IMR-90 (cell line): ENCODE data around the gene NOP9. TPM values are rescaled to one million over a fixed set of nuclear protein-coding genes. Genes with fewer than 3 reads are reported as not detected.

Experiments used
- ATAC-seq: fragments of 200-7000 bp; cut with Tn5 transposase; 2 replicates; pipeline ENCODE4 v1.9.1; 2020; ENCODE audit warnings: low read depth, mild to moderate bottlenecking, moderate library complexity
- BruUV-seq: library from RNA; stranded (reverse); fragments of 400-500 nt; replicated peaks from 2 replicates; lab custom pipeline; 2021; lab: Mats Ljungman, UMichigan
- CTCF ChIA-PET: fragments of 300-600 bp; formaldehyde crosslinking; extraction: SDS; loops from one replicate; lab custom pipeline; 2021; ENCODE audit warnings: antibody characterized with exemption; lab: Yijun Ruan, JAX
- POLR2A ChIA-PET: fragments of 300-600 bp; sonication (Branson Sonifier 250); formaldehyde crosslinking; loops from one replicate; lab custom pipeline; 2022; ENCODE audit warnings: antibody characterized with exemption; ENCODE audit not compliant: unreplicated experiment; lab: Charles Lee
- DNase-seq: peaks from one replicate; pipeline ENCODE4 v3.0.0; 2013
- H2AFZ ChIP-seq: replicated peaks from 2 replicates; pipeline ENCODE3; 2013; ENCODE audit warnings: low read length, mild to moderate bottlenecking; ENCODE audit not compliant: poor library complexity
- H2AK5ac ChIP-seq: 2 replicates; pipeline ENCODE4 v1.6.1; 2013; ENCODE audit warnings: low read depth, low read length, inconsistent platforms
- H2AK9ac ChIP-seq: replicated peaks from 2 replicates; pipeline ENCODE3; 2013; ENCODE audit warnings: mild to moderate bottlenecking, low read depth, low read length, moderate library complexity; ENCODE audit not compliant: poor library complexity
- H2BK120ac ChIP-seq: 2 replicates; pipeline ENCODE4 v1.6.1; 2013; ENCODE audit warnings: low read depth, low read length, inconsistent platforms
- H2BK15ac ChIP-seq: 3 replicates; pipeline ENCODE4 v1.6.1; 2013; ENCODE audit warnings: low read depth, low read length, inconsistent platforms
- H2BK20ac ChIP-seq: 2 replicates; pipeline ENCODE4 v1.6.1; 2013; ENCODE audit warnings: low read depth, mild to moderate bottlenecking, inconsistent platforms, low read length, moderate library complexity
- H2BK5ac ChIP-seq: 2 replicates; pipeline ENCODE4 v1.6.1; 2013; ENCODE audit warnings: mild to moderate bottlenecking, low read depth, low read length, inconsistent platforms; ENCODE audit not compliant: poor library complexity, severe bottlenecking
- H3K14ac ChIP-seq: replicated peaks from 2 replicates; pipeline ENCODE4 v1.6.1; 2013; ENCODE audit warnings: low read depth, low read length, inconsistent platforms
- H3K18ac ChIP-seq: 2 replicates; pipeline ENCODE4 v1.6.1; 2013; ENCODE audit warnings: low read depth, low read length, control low read depth
- H3K23ac ChIP-seq: 2 replicates; pipeline ENCODE4 v1.6.1; 2013; ENCODE audit warnings: low read depth, low read length, inconsistent platforms
- H3K27ac ChIP-seq: 2 replicates; pipeline ENCODE4 v1.5.1; 2013; ENCODE audit warnings: mild to moderate bottlenecking, control low read depth, low read length; ENCODE audit not compliant: insufficient read depth
- H3K27me3 ChIP-seq: 2 replicates; pipeline ENCODE4 v1.6.1; 2013; ENCODE audit warnings: low read length; ENCODE audit not compliant: control insufficient read depth, insufficient read depth
- H3K36me3 ChIP-seq: 2 replicates; pipeline ENCODE4 v1.6.1; 2013; ENCODE audit warnings: low read length, mixed read lengths; ENCODE audit not compliant: control insufficient read depth, insufficient read depth
- H3K4ac ChIP-seq: 2 replicates; pipeline ENCODE4 v1.6.1; 2013; ENCODE audit warnings: low read depth, low read length, inconsistent platforms
- H3K4me1 ChIP-seq: 2 replicates; pipeline ENCODE4 v1.6.1; 2013; ENCODE audit warnings: low read length, mixed read lengths; ENCODE audit not compliant: control insufficient read depth, insufficient read depth
- H3K4me2 ChIP-seq: 2 replicates; pipeline ENCODE4 v1.6.1; 2013; ENCODE audit warnings: low read depth, mild to moderate bottlenecking, control low read depth, low read length, moderate library complexity
- H3K4me3 ChIP-seq: 2 replicates; pipeline ENCODE4 v1.5.1; 2013; ENCODE audit warnings: low read depth, mild to moderate bottlenecking, control low read depth, low read length, moderate library complexity; ENCODE audit not compliant: insufficient read depth
- H3K56ac ChIP-seq: 2 replicates; pipeline ENCODE4 v1.6.1; 2013; ENCODE audit warnings: low read length, inconsistent platforms; ENCODE audit not compliant: insufficient read depth; ENCODE audit errors: extremely low read depth
- H3K79me1 ChIP-seq, 2 experiments: 2 replicates each; pipeline ENCODE4 v1.6.1; 2013; ENCODE audit warnings: low read length in 2 of 2, inconsistent platforms in 1 of 2, low read depth in 1 of 2
- H3K9ac ChIP-seq: 2 replicates; pipeline ENCODE4 v1.6.1; 2013; ENCODE audit warnings: low read depth, low read length, control low read depth
- H3K9me1 ChIP-seq: 2 replicates; pipeline ENCODE4 v1.6.1; 2013; ENCODE audit warnings: low read length, inconsistent platforms; ENCODE audit not compliant: insufficient read depth
- H3K9me3 ChIP-seq: 2 replicates; pipeline ENCODE4 v1.6.1; 2013; ENCODE audit warnings: low read length; ENCODE audit not compliant: control insufficient read depth, insufficient read depth
- H4K20me1 ChIP-seq: 2 replicates; pipeline ENCODE4 v1.6.1; 2013; ENCODE audit warnings: low read length, inconsistent platforms; ENCODE audit not compliant: insufficient read depth
- H4K5ac ChIP-seq: 2 replicates; pipeline ENCODE4 v1.6.1; 2013; ENCODE audit warnings: mild to moderate bottlenecking, low read depth, low read length, control low read depth
- H4K8ac ChIP-seq, 2 experiments: 2 replicates each; pipeline ENCODE4 v1.6.1; 2013; ENCODE audit warnings: low read depth in 2 of 2, low read length in 2 of 2, control low read depth in 1 of 2, inconsistent platforms in 1 of 2
- H4K91ac ChIP-seq: 2 replicates; pipeline ENCODE4 v1.6.1; 2013; ENCODE audit warnings: low read depth, low read length, inconsistent platforms; ENCODE audit not compliant: insufficient read depth
- BHLHE40 ChIP-seq: fragments of 150-350 bp; IDR thresholded peaks from 2 replicates; pipeline ENCODE4 v1.6.1; 2016; ENCODE audit warnings: mild to moderate bottlenecking, low read depth, low read length
- CEBPB ChIP-seq: IDR thresholded peaks from 2 replicates; pipeline ENCODE4 v1.6.1; 2012; ENCODE audit warnings: low read depth, low read length, improper control_type of control experiment
- CHD1 ChIP-seq: IDR thresholded peaks from 2 replicates; pipeline ENCODE4 v1.6.1; 2012; ENCODE audit warnings: low read depth, low read length, improper control_type of control experiment
- CTCF ChIP-seq: conservative IDR thresholded peaks from 2 replicates; pipeline ENCODE4 v1.5.1; 2012; ENCODE audit warnings: mild to moderate bottlenecking, low read depth, low read length, improper control_type of control experiment
- ELK1 ChIP-seq: fragments of 150-350 bp; IDR thresholded peaks from 2 replicates; pipeline ENCODE4 v1.6.1; 2016; ENCODE audit warnings: low read depth, mild to moderate bottlenecking, low read length, moderate library complexity, borderline replicate concordance
- FOS ChIP-seq: fragments of 150-350 bp; IDR thresholded peaks from 2 replicates; pipeline ENCODE4 v1.6.1; 2016; ENCODE audit warnings: low read depth, low read length
- MAFK ChIP-seq: IDR thresholded peaks from 2 replicates; pipeline ENCODE4 v1.6.1; 2012; ENCODE audit warnings: low read depth, low read length, improper control_type of control experiment
- MAZ ChIP-seq: IDR thresholded peaks from 2 replicates; pipeline ENCODE4 v1.6.1; 2012; ENCODE audit warnings: low read depth, mild to moderate bottlenecking, low read length, improper control_type of control experiment, moderate library complexity, borderline replicate concordance
- MXI1 ChIP-seq: IDR thresholded peaks from 2 replicates; pipeline ENCODE4 v1.6.1; 2012; ENCODE audit warnings: low read depth, mild to moderate bottlenecking, low read length, moderate library complexity, borderline replicate concordance
- NFE2L2 ChIP-seq: fragments of 150-350 bp; IDR thresholded peaks from 2 replicates; pipeline ENCODE4 v1.6.1; 2016; ENCODE audit warnings: low read depth, mild to moderate bottlenecking, low read length
- POLR2A ChIP-seq: IDR thresholded peaks from 2 replicates; pipeline ENCODE4 v1.6.1; 2012; ENCODE audit warnings: mild to moderate bottlenecking, low read depth, low read length
- RAD21 ChIP-seq: IDR thresholded peaks from 2 replicates; pipeline ENCODE4 v1.6.1; 2012; ENCODE audit warnings: low read length, improper control_type of control experiment
- RCOR1 ChIP-seq: IDR thresholded peaks from 2 replicates; pipeline ENCODE4 v1.6.1; 2012; ENCODE audit warnings: mild to moderate bottlenecking, low read length, improper control_type of control experiment; ENCODE audit not compliant: insufficient replicate concordance
- RFX5 ChIP-seq: IDR thresholded peaks from 2 replicates; pipeline ENCODE4 v1.8.0; 2012; ENCODE audit warnings: low read depth, mild to moderate bottlenecking, low read length, moderate library complexity
- SMC3 ChIP-seq: fragments of 150-350 bp; IDR thresholded peaks from 2 replicates; pipeline ENCODE4 v1.6.1; 2016; ENCODE audit warnings: low read depth, mild to moderate bottlenecking, antibody characterized with exemption, low read length, moderate library complexity
- USF2 ChIP-seq: fragments of 150-350 bp; IDR thresholded peaks from 2 replicates; pipeline ENCODE4 v1.6.1; 2017; ENCODE audit warnings: mild to moderate bottlenecking, antibody characterized with exemption, low read length, low read depth
- WGBS, 2 experiments: methylation state at CpG; one replicate each; pipeline versions ENCODE4 v1.1.5 to v1.1.7; 2013; ENCODE audit warnings: missing lambda C conversion rate in 2 of 2; ENCODE audit not compliant: insufficient read length in 1 of 2; ENCODE audit errors: extremely low coverage in 2 of 2; 5-methylcytosine and 5-hydroxymethylcytosine counted together
- dilution Hi-C: fragments of 300-500 bp; cut with HindIII; formaldehyde crosslinking; loops from one replicate; pipeline ENCODE4 v1.14.3; 2018; ENCODE audit warnings: low sequenced_read_pairs; ENCODE audit not compliant: unreplicated experiment
- in situ Hi-C: fragments of 300-500 bp; cut with MboI; formaldehyde crosslinking; loops from 3 replicates; pipeline ENCODE4 v1.14.3; 2019; ENCODE audit warnings: low sequenced_read_pairs, inconsistent platforms, mixed read lengths
- intact Hi-C: fragments of 100-400 bp; cut with micrococcal nuclease; formaldehyde crosslinking; loops from 2 replicates; pipeline ENCODE4 v1.10.0; 2022
- polyA plus RNA-seq, 3 experiments: library from polyadenylated mRNA; depleted of rRNA; stranded (reverse); fragments of >200 nt; gene quantifications; 2 replicates each; pipeline ENCODE4 v1.2.3, GENCODE V29; 2012; ENCODE audit warnings: low replicate concordance in 1 of 3
- total RNA-seq: library from RNA; depleted of rRNA; stranded (reverse); fragments of >200 nt; gene quantifications from 2 replicates; pipeline ENCODE4 v1.2.3, GENCODE V29; 2012

NOP9 gene
- total and polyA plus RNA-seq, 2 of the 4 experiments (the other 2 are of a cell fraction): 11.8 to 25.8 TPM

GRCh38 chr14:24304019-24304387, 4.4 kb downstream of the NOP9 start:
- no TSS peak for BruUV-seq
- H3K9me1 ChIP-seq: no peaks in the 10 kb centered on the region
- intact Hi-C loops: no loop called here
- H3K56ac ChIP-seq: no peak overlapping the region
- H3K18ac ChIP-seq: no peak overlapping the region
- no peak overlapping the region for H3K14ac ChIP-seq
- H3K79me1 ChIP-seq: peaks cover 21 to 39% of the 10 kb centered on the region in 2 experiments
- dilution Hi-C loops: no loop called here
- no peak overlapping the region for H2AFZ ChIP-seq
- no peak overlapping the region for H2AK5ac ChIP-seq
- no peak overlapping the region for H2BK20ac ChIP-seq
- ChIA-PET CTCF (interaction anchor here (1.0 kb wide), 1 partner anchor 61 kb away, joined by 4 read pairs; no protein-coding TSS in a partner anchor), POLR2A (no interaction called here)
- ATAC-seq: no peak
- no peak for TF ChIP-seq FOS
- TF ChIP-seq CHD1: no peak
- TF ChIP-seq MXI1: no peak
- TF ChIP-seq ELK1: no peak
- TF ChIP-seq NFE2L2: no peak
- no peak for TF ChIP-seq SMC3
- TF ChIP-seq MAZ: no peak
- no peak for TF ChIP-seq BHLHE40
- TF ChIP-seq POLR2A: no peak
- no peak for TF ChIP-seq USF2
- no peak for TF ChIP-seq RAD21
- TF ChIP-seq RFX5: no peak
- TF ChIP-seq RCOR1: no peak
- no peak for TF ChIP-seq CTCF
- no peak for TF ChIP-seq MAFK
- TF ChIP-seq CEBPB: no peak
- H2BK120ac ChIP-seq: no peak overlapping the region
- H4K8ac ChIP-seq: no peak overlapping the region
- no peak overlapping the region for H4K91ac ChIP-seq
- H3K4me3 ChIP-seq: no peak overlapping the region
- 0 out of 2 replicates have a peak, but pooled peaks cover 8% of the 10 kb centered on the region for H4K20me1 ChIP-seq
- 100% methylated on average over 2 of the region's 11 CpGs; no CpG with 5 or more reads in 1 of the 2 experiments for WGBS, 2 experiments
- peaks cover 47% of the 10 kb centered on the region for H3K36me3 ChIP-seq
- no peak overlapping the region for H3K4me2 ChIP-seq
- H3K4ac ChIP-seq: no peak overlapping the region
- H3K9me3 ChIP-seq: no peaks in the 10 kb centered on the region
- H3K23ac ChIP-seq: no peak overlapping the region
- peaks cover 3% of the 10 kb centered on the region for H3K4me1 ChIP-seq
- H2AK9ac ChIP-seq: no peak overlapping the region
- H4K5ac ChIP-seq: no peak overlapping the region
- no peak overlapping the region for H2BK5ac ChIP-seq
- no peak overlapping the region for H2BK15ac ChIP-seq
- H3K27me3 ChIP-seq: no peaks in the 10 kb centered on the region
- H3K27ac ChIP-seq: no peak overlapping the region
- H3K9ac ChIP-seq: no peak overlapping the region
- in situ Hi-C loops: no loop called here
- no peak for DNase-seq
